SH-SY5Y (cell line): ENCODE data around the gene ZSWIM3.

Experiments
- GATA2 ChIP-seq: IDR thresholded peaks from 2 replicates; pipeline ENCODE4 v1.6.1; 2011; ENCODE audit warnings: mild to moderate bottlenecking, low read depth, low read length
- GATA3 ChIP-seq: IDR thresholded peaks from 2 replicates; pipeline ENCODE4 v1.6.1; 2011; ENCODE audit warnings: low read depth, mild to moderate bottlenecking, low read length, moderate library complexity

GRCh38 chr20:45866454-45866853 lies 9.0 kb downstream of the ZSWIM3 start:
- no peak for TF ChIP-seq GATA3
- no peak for TF ChIP-seq GATA2
